GM12873 (cell line): ENCODE measurements around the gene HEXIM1.

Experiments
- TF ChIP-seq, protein P1 (sequence below): IDR thresholded peaks from 2 replicates; pipeline ENCODE4 v1.5.1; 2012; ENCODE audit warnings: low read depth, mild to moderate bottlenecking, moderate library complexity, low read length, control low read depth; ENCODE audit not compliant: insufficient read depth; ENCODE audit errors: missing control alignments

HEXIM1 gene

DNA sequence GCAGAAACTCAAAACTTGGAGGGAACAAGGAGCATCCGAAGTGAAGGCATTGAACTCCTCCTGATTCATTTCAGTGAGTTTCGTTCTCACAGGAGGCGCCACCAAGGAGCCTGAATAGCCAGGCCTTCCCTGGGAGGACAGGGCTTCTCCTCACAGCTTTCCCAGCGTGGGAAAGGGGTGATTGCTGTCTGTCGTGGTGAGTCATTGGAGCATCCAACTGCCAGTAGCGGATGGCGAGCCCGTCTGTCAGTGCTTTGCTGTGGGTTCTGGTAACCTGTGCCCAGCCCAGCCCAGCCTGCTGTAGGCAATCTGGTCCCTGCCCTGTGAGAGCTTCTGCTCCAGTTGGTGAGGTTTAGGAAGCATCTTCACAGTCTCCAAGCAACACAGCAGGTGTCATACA is 44.2 kb upstream of the HEXIM1 start:
- TF ChIP-seq, protein P1, sequence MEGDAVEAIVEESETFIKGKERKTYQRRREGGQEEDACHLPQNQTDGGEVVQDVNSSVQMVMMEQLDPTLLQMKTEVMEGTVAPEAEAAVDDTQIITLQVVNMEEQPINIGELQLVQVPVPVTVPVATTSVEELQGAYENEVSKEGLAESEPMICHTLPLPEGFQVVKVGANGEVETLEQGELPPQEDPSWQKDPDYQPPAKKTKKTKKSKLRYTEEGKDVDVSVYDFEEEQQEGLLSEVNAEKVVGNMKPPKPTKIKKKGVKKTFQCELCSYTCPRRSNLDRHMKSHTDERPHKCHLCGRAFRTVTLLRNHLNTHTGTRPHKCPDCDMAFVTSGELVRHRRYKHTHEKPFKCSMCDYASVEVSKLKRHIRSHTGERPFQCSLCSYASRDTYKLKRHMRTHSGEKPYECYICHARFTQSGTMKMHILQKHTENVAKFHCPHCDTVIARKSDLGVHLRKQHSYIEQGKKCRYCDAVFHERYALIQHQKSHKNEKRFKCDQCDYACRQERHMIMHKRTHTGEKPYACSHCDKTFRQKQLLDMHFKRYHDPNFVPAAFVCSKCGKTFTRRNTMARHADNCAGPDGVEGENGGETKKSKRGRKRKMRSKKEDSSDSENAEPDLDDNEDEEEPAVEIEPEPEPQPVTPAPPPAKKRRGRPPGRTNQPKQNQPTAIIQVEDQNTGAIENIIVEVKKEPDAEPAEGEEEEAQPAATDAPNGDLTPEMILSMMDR = no peak

DNA sequence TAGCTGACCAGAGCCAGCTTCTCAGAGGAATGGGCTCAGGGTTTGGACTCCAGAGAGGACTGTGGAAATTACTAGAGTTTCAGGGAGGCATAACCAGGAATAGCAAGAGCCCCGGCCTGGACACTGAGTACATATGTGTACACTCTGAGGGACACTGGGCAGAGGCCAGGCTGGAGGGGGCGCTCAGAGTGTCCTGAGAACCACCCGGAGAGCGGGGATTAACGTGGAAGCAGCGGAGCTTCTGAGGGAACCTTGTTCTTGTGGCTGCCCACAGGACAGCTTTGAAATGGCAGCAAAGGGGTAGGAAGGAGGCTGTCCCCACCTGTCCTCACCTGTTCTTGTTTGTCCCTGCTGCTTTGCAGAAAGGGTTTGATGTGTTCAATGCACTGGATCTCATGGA is 43.8 kb upstream of the HEXIM1 start:
- TF ChIP-seq, protein P1 = no peak

DNA sequence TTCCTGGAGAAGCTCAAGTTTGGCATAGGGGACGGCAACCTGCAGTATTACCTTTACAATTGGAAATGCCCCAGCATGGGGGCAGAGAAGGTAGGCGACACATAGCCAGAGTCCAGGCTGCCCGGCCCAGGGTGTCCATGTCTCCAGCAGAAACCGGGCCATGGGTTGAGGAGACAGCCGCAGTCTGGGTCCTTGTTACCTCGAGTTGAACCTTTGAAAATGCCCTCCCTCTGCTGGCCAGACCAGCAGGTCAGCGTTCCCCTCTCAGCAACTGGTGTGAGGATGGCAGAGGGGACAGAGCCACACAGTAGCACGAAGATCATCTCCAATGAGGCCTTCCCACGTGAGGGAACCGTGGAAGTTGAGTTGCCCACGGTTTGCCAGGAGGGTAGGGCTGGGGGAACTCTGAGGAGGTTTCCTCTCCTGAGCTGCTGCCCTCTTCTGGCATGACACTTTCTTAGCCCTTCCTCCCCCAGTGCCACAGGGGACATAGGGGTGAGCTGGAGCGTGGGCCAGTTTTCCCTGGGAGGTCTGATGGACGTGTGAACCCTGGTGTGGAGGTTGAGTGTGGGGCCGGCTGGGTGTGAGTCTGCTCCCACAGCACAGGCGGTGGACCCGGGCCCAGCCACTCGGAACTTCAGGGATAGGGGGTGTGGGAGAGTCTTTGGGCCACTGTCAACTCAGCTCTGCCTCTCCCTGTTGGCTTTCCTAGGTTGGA is 43.2 kb upstream of the HEXIM1 start:
- TF ChIP-seq, protein P1 = no peak

DNA sequence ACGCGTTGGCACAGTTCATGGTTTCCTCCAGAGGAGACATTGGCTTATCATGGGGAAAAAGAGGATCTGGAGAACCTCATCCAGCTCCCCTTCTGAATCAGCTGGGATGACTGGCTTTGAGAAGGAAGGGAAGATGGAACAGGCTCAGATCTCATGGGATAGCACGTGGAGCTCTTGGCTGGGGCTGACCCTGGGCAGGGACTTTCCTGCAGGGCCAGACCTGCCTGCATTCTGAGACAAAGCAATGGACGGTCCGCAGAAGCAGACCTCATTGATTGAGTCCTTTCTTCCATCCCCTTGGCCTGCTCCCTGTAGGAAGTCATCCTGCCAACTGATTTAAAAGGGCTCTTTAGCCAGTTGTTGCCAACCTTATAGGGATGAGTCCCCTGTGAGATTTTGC is 42.2 kb upstream of the HEXIM1 start:
- TF ChIP-seq, protein P1 = no peak

DNA sequence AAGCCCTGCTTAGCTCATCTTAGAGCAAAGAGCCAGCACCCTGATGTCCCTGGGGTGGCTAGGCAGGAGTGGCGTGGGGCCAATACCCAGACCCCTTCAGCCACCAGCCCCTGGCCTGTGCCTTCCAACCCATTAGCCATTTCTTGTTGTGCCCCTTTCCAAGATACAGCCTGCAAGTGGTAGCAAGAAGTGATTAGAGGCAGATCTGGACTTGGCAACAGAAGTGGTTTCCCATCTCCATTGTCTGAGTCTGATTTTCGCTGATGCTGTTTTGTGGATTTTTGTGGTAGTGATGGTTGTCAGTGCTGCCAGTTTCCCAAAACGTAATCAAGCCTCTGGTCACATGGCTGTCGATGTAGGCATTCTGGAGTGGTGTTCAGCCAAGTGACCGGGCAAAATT is 41.7 kb upstream of the HEXIM1 start:
- TF ChIP-seq, protein P1 = no peak

DNA sequence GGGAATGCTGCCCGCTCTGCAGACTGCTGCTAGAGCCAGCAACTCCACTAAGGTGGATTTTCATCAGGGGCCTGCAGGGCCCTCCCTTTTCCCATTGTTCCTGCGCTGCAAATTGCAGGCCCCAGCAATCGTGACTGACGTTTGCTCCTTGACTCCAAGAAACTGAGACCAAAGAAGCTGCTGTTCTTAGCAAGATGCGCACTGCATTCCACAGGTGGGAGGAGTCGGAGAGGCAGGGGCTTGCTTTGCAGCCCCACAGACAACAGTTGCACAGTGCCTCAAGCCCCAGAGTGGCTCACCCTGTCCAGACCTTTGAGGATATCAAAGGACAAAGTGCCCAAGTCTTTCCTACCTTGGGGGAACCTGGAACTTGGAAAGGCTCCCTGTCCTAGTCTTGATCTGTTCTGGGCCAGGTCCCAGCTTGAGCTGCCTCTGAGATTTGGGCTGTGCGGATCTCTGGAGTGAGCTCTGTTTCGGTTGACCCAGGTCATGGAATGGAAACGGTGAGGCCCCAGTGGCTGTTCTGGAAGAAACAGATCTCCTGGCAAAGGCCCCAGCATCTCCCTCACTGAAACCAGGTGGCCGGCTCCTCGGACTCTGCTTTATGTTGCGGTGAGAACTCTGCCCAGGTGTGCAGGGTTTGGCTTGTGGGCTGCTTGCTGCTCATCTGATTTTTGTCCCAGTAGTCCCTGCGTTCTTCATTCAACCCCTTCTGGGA is 40.8 kb upstream of the HEXIM1 start:
- TF ChIP-seq, protein P1 = no peak

DNA sequence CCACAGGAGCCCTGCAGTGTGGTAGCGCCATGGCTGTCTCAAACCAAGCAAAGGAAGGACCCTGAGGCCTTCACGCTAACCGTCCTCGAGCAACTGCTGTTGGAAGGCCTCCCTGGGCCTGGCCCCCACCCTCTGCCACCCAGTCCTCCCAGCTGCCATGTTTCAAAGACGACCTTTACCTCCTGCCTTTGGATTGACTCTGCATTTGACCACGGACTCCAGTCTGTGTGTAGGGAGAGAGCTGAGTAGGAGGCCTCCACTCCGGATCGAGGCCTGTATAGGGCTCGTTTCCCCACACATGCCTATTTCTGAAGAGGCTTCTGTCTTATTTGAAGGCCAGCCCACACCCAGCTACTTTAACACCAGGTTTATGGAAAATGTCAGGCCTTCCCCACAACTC is 40.2 kb upstream of the HEXIM1 start:
- TF ChIP-seq, protein P1 = no peak
